K562 (cell line): ENCODE measurements around the gene PKHD1. TPM values are rescaled to one million over a fixed set of nuclear protein-coding genes. Genes with fewer than 3 reads are reported as not detected.

Source experiments
- ATAC-seq: fragments of 200-7000 bp; cut with Tn5 transposase; 3 replicates; pipeline ENCODE4 v1.9.1; 2020; ENCODE audit warnings: moderate library complexity
- BruUV-seq: library from RNA; stranded (reverse); fragments of 400-500 nt; replicated peaks from 2 replicates; lab custom pipeline; 2021; lab: Mats Ljungman, UMichigan
- CTCF ChIA-PET: fragments of 300-600 bp; formaldehyde crosslinking; extraction: SDS; loops from one replicate; lab custom pipeline; 2021; ENCODE audit warnings: low intra/inter-chr PET ratio; lab: Yijun Ruan, JAX
- POLR2A ChIA-PET: fragments of 300-600, 350-650 bp; sonication (Branson Sonifier 250); formaldehyde crosslinking; extraction: SDS; loops from one replicate; lab custom pipeline; 2021; ENCODE audit warnings: antibody characterized with exemption, inconsistent platforms; lab: Yijun Ruan, JAX
- DNase-seq, 4 experiments: peaks; one replicate each; pipeline versions ENCODE4 v3.0.0 to v3.0.0-alpha.2; 2011 to 2018; ENCODE audit warnings: low spot score in 3 of 4, mixed read lengths in 3 of 4; ENCODE audit errors: extremely low read depth in 1 of 4
- FAIRE-seq: peaks from 2 replicates; lab custom pipeline; 2011; peaks lifted over from hg19 to GRCh38; lab: Jason Lieb, UNC
- H2AFZ ChIP-seq: 2 replicates; pipeline ENCODE4 v1.6.0; 2011; ENCODE audit warnings: low read depth, low read length, control low read depth, inconsistent platforms
- H3K27ac ChIP-seq: fragments of 200-600 bp; 3 replicates; pipeline ENCODE4 v1.8.0; 2011; ENCODE audit warnings: low read depth, mild to moderate bottlenecking, control low read depth, inconsistent platforms, low read length, moderate library complexity, mixed read lengths; ENCODE audit errors: extremely low read depth
- H3K27me3 ChIP-seq, 2 experiments: fragments of 300-600 bp in 1 of 2; 2 replicates in 1 of 2; 3 replicates in 1 of 2; pipeline versions ENCODE4 v1.6.0 to v1.8.0; 2011; ENCODE audit warnings: inconsistent platforms in 2 of 2, low read length in 2 of 2, mild to moderate bottlenecking in 1 of 2, mixed read lengths in 1 of 2, moderate library complexity in 1 of 2; ENCODE audit not compliant: control insufficient read depth in 2 of 2, insufficient read depth in 2 of 2
- H3K36me3 ChIP-seq: fragments of 300-600 bp; 3 replicates; pipeline ENCODE4 v1.8.0; 2011; ENCODE audit warnings: mild to moderate bottlenecking, low read length, inconsistent platforms; ENCODE audit not compliant: control insufficient read depth, insufficient read depth
- H3K4me1 ChIP-seq, 2 experiments: fragments of 200-600 bp in 1 of 2; replicated peaks in 1 of 2; 2 replicates in 1 of 2; 3 replicates in 1 of 2; pipeline versions ENCODE4 v1.5.1 to v1.8.0; 2011; ENCODE audit warnings: inconsistent platforms in 2 of 2, low read length in 2 of 2, mild to moderate bottlenecking in 1 of 2, mixed read lengths in 1 of 2, moderate library complexity in 1 of 2; ENCODE audit not compliant: control insufficient read depth in 2 of 2, insufficient read depth in 2 of 2
- H3K4me2 ChIP-seq: 2 replicates; pipeline ENCODE4 v1.6.1; 2011; ENCODE audit warnings: low read length, control low read depth, inconsistent platforms, mixed read lengths; ENCODE audit not compliant: insufficient read depth
- H3K4me3 ChIP-seq: fragments of 200-600 bp; sonication (generic), shearing (Covaris generic); 2 replicates; pipeline ENCODE4 v1.5.1; 2016; ENCODE audit warnings: control low read depth, inconsistent platforms
- H3K79me2 ChIP-seq: fragments of 200-600 bp; 3 replicates; pipeline ENCODE4 v1.8.0; 2011; ENCODE audit warnings: low read length, inconsistent platforms; ENCODE audit not compliant: control insufficient read depth, insufficient read depth
- H3K9ac ChIP-seq, 2 experiments: 2 replicates each; pipeline versions ENCODE4 v1.6.0 to v1.6.1; 2011; ENCODE audit warnings: low read depth in 2 of 2, low read length in 2 of 2, control low read depth in 1 of 2, inconsistent platforms in 1 of 2, mild to moderate bottlenecking in 1 of 2, mixed read lengths in 1 of 2; ENCODE audit not compliant: insufficient read depth in 1 of 2
- H3K9me1 ChIP-seq: one replicate; pipeline ENCODE4 v1.6.0; 2011; ENCODE audit warnings: inconsistent platforms, mild to moderate bottlenecking, low read length, moderate library complexity; ENCODE audit not compliant: control insufficient read depth, insufficient read depth
- H3K9me3 ChIP-seq: replicated peaks from 2 replicates; pipeline ENCODE4 v1.5.1; 2011; ENCODE audit warnings: low read depth, low read length, inconsistent platforms; ENCODE audit not compliant: control insufficient read depth, insufficient read depth
- H4K20me1 ChIP-seq: replicated peaks from 2 replicates; pipeline ENCODE4 v1.6.1; 2011; ENCODE audit warnings: low read length, inconsistent platforms, mixed read lengths; ENCODE audit not compliant: control insufficient read depth, insufficient read depth
- CTBP1 ChIP-seq: fragments of 450-650 bp; IDR thresholded peaks from 2 replicates; pipeline ENCODE4 v1.6.1; 2016; ENCODE audit warnings: borderline replicate concordance
- FOXK1 ChIP-seq: sonication (generic); formaldehyde crosslinking; IDR thresholded peaks from 2 replicates; pipeline ENCODE4 v1.8.0; 2022; ENCODE audit warnings: missing genetic modification reagents, mild to moderate bottlenecking, borderline replicate concordance
- MECOM ChIP-seq: fragments of 250-450 bp; sonication (Bioruptor Pico); IDR thresholded peaks from 2 replicates; pipeline ENCODE4 v1.8.0; 2022; ENCODE audit warnings: inconsistent platforms
- MGA ChIP-seq: fragments of 450-650 bp; IDR thresholded peaks from 2 replicates; pipeline ENCODE4 v1.6.1; 2016; ENCODE audit warnings: mild to moderate bottlenecking, moderate library complexity
- SP2 ChIP-seq: IDR thresholded peaks from 2 replicates; pipeline ENCODE4 v1.6.1; 2011; ENCODE audit warnings: mild to moderate bottlenecking, low read depth, low read length, moderate library complexity; ENCODE audit not compliant: poor library complexity, severe bottlenecking; ENCODE audit errors: extremely low read depth
- WGBS: fragments of 100-300 bp; shearing (Covaris generic); methylation state at CpG from one replicate; pipeline ENCODE4 v1.1.6; 2016; ENCODE audit warnings: low coverage, mixed read lengths; ENCODE audit not compliant: insufficient coverage; ENCODE audit errors: missing lambda C conversion rate; 5-methylcytosine and 5-hydroxymethylcytosine counted together
- in situ Hi-C: fragments of 300-500 bp; cut with MboI; formaldehyde crosslinking; loops from 4 replicates; pipeline ENCODE4 v1.15.0; 2018; ENCODE audit warnings: inconsistent platforms, mixed read lengths
- intact Hi-C: fragments of 100-400 bp; cut with micrococcal nuclease; formaldehyde crosslinking; loops from 2 replicates; pipeline ENCODE4 v1.14.2; 2022
- polyA plus RNA-seq, 8 experiments: library from polyadenylated mRNA; depleted of rRNA in 4 of 8; stranded (reverse) in 5 of 8; unstranded in 3 of 8; fragments of >200 nt; fragmentation: Nextera tagmentation in 2 of 8; fragmentation: Illumina TruSeq in 1 of 8; extraction: Ambion mirVana in 2 of 8; extraction: Trizol in 1 of 8; gene quantifications; 2 replicates each; pipeline versions ENCODE4 v1.2.1 to v1.2.3, GENCODE V29; 2011 to 2014; ENCODE audit warnings: inconsistent platforms in 1 of 8, missing spikeins in 1 of 8
- total RNA-seq, 7 experiments: library from RNA; depleted of rRNA in 6 of 7; stranded (reverse); fragments of >200 nt in 6 of 7; fragmentation: Illumina TruSeq in 2 of 7; extraction: Trizol in 2 of 7; gene quantifications; 2 replicates each; pipeline versions ENCODE4 v1.2.1 to v1.2.3, GENCODE V29; 2011 to 2021; ENCODE audit warnings: low replicate concordance in 1 of 7

Gene PKHD1
- total and polyA plus RNA-seq, 9 of the 15 experiments (the other 6 are each of a cell fraction or from before 2014, with no cell fraction given) = 0.01 to 0.04 (median 0.01) TPM; not detected in 6

- no peak for TF ChIP-seq SP2
- no peak for TF ChIP-seq CTBP1
- no peak for TF ChIP-seq MECOM
- TF ChIP-seq FOXK1 (CRISPR knock-in tag) = no peak
- TF ChIP-seq MGA = no peak
- Histone ChIP-seq H3K4me3 (no peak overlapping the region), H3K9ac (no peak overlapping the region), H3K36me3 (no peaks in the 10 kb centered on the region), H3K4me1 (no peaks in the 10 kb centered on the region), H3K79me2 (no peaks in the 10 kb centered on the region), H3K9me3 (no peaks in the 10 kb centered on the region), H3K27ac (no peak overlapping the region), H2AFZ (no peak overlapping the region), H4K20me1 (no peaks in the 10 kb centered on the region), H3K27me3 (no peaks in the 10 kb centered on the region), H3K9me1 (no peaks in the 10 kb centered on the region), H3K4me2 (no peak overlapping the region)
- intact Hi-C loops = no loop called here
- no peak for FAIRE-seq
- BruUV-seq = no TSS peak
- in situ Hi-C loops = no loop called here
- CTCF ChIA-PET = no interaction called here
- no peak for ATAC-seq
- DNase-seq = no peak
- POLR2A ChIA-PET = no interaction called here
- 0% methylated on average over 1 of the region's 1 CpG for WGBS
These were observed 15.0 kb upstream of the PKHD1 start for GRCh38 chr6:52102405-52102804.
